Measurements from ENCODE around the gene MASP1. TPM values are rescaled to one million over a fixed set of nuclear protein-coding genes. Genes with fewer than 3 reads are reported as not detected.

Gene MASP1
- total and polyA plus RNA-seq, 4 donors, result 0.31 to 8.3 (median 0.59) TPM

DNA sequence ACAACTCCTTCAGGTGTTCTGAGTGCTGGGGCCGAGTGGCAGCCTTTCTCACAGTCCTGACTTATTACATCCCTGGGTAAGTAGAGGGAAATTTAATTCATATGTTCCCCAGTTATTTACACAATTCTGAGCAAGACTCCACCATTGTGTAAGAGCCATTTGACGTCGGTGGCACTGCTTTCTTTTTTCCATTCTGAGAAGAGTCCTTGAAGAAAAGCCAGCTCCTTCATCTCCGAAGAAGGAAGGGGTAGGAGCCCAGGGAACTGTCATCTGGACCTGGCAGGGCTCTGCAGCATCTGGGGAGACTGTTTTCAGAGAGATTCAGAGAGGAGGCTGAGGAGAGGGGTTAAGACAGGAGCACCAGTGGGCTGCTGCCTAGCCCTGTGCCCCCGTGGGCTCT lies 22.6 kb upstream of the MASP1 start:
- no peak for DNase-seq
- no peaks in the 10 kb centered on the region for H3K36me3 ChIP-seq (ENCODE audit: control insufficient read depth in 4 of 4, insufficient read depth in 4 of 4, low read length in 4 of 4)
- peaks cover 0 to 3% (median 2%) of the 10 kb centered on the region in 3 donors for H3K27me3 ChIP-seq (ENCODE audit: control insufficient read depth in 3 of 3, insufficient read depth in 3 of 3, low read length in 2 of 3)
- H3K27ac ChIP-seq (ENCODE audit: low read depth in 1 of 2, low read length in 1 of 2), result no peak overlapping the region
- no peak for ATAC-seq (ENCODE audit: insufficient read depth, low FRiP score)
- H3K4me1 ChIP-seq (ENCODE audit: control insufficient read depth in 5 of 5, insufficient read depth in 5 of 5, low read length in 5 of 5), result peaks cover 0 to 3% (median 0%) of the 10 kb centered on the region in 5 donors
- no peak overlapping the region for H3K4me3 ChIP-seq
- H3K9me3 ChIP-seq (ENCODE audit: control insufficient read depth in 4 of 4, insufficient read depth in 3 of 4, low read length in 3 of 4), result no peaks in the 10 kb centered on the region
- TF ChIP-seq, protein P1, sequence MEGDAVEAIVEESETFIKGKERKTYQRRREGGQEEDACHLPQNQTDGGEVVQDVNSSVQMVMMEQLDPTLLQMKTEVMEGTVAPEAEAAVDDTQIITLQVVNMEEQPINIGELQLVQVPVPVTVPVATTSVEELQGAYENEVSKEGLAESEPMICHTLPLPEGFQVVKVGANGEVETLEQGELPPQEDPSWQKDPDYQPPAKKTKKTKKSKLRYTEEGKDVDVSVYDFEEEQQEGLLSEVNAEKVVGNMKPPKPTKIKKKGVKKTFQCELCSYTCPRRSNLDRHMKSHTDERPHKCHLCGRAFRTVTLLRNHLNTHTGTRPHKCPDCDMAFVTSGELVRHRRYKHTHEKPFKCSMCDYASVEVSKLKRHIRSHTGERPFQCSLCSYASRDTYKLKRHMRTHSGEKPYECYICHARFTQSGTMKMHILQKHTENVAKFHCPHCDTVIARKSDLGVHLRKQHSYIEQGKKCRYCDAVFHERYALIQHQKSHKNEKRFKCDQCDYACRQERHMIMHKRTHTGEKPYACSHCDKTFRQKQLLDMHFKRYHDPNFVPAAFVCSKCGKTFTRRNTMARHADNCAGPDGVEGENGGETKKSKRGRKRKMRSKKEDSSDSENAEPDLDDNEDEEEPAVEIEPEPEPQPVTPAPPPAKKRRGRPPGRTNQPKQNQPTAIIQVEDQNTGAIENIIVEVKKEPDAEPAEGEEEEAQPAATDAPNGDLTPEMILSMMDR (IDR thresholded peaks at IDR 0.05; ENCODE audit: control extremely low read depth, extremely low read depth), result no peak
- 60 to 72% methylated on average over 5 of the region's 5 CpGs for WGBS, 2 donors
- no peak overlapping the region for H3K9ac ChIP-seq (ENCODE audit: insufficient read depth in 1 of 2, low read length in 2 of 2)

DNA sequence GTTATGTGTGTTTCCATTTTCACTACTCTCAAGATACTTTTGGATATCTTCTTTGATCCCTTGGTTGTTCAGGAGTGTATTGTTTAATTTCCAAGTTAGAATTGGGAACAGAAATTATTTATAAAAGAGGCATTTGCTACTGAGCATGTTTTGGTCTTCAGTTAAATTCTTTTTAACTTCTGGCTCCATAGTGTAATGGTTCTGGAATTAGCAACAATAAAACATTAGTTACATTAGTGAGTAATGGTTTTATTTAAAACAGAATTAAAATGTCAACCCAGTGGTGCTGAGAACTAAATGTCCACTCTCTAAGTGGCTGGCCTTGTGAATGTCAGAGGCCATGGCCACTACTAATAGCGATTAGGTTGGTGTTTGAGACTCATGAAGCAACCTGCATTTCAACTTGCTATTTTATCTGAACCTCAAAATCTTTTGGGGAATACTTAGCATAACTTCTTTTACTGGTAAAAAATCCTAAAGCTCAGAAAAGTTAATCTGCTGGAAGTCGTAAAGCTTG lies 19.5 kb upstream of the MASP1 start:
- H3K27ac ChIP-seq (ENCODE audit: low read depth in 1 of 2, low read length in 1 of 2), result no peak overlapping the region
- 97 to 99% methylated on average over 2 of the region's 2 CpGs for WGBS, 2 donors
- ATAC-seq (ENCODE audit: insufficient read depth, low FRiP score) (no peak), DNase-seq (no peak)
- no peaks in the 10 kb centered on the region for H3K36me3 ChIP-seq (ENCODE audit: control insufficient read depth in 4 of 4, insufficient read depth in 4 of 4, low read length in 4 of 4)
- H3K9ac ChIP-seq (ENCODE audit: insufficient read depth in 1 of 2, low read length in 2 of 2), result no peak overlapping the region
- TF ChIP-seq, protein P1 (IDR thresholded peaks at IDR 0.05; ENCODE audit: control extremely low read depth, extremely low read depth), result no peak
- H3K9me3 ChIP-seq (ENCODE audit: control insufficient read depth in 4 of 4, insufficient read depth in 3 of 4, low read length in 3 of 4), result no peaks in the 10 kb centered on the region
- peaks cover 0 to 3% (median 2%) of the 10 kb centered on the region in 3 donors for H3K27me3 ChIP-seq (ENCODE audit: control insufficient read depth in 3 of 3, insufficient read depth in 3 of 3, low read length in 2 of 3)
- no peak overlapping the region for H3K4me3 ChIP-seq
- no peaks in the 10 kb centered on the region for H3K4me1 ChIP-seq (ENCODE audit: control insufficient read depth in 5 of 5, insufficient read depth in 5 of 5, low read length in 5 of 5)

DNA sequence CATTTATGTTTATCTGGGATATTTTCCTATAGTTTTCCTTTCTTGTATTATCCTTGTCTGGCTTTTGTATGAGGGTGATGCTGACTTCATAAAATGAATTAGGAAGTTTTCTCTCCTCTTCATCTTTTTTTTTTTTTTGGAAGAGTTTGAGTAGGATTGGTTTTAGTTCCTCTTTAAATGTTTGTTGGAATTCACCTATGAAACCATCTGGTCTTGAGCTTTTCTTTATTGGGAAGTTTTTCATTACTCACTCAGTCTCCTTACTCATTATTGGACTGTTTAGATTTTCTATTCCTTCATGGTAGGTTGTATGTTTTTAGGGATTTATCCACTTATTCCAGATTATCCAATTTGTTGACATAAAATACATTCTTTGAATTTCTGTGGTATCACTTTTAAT lies 18.7 kb upstream of the MASP1 start:
- Histone ChIP-seq H3K36me3 (ENCODE audit: control insufficient read depth in 4 of 4, insufficient read depth in 4 of 4, low read length in 4 of 4) (no peaks in the 10 kb centered on the region), H3K9me3 (ENCODE audit: control insufficient read depth in 4 of 4, insufficient read depth in 3 of 4, low read length in 3 of 4) (no peaks in the 10 kb centered on the region), H3K9ac (ENCODE audit: insufficient read depth in 1 of 2, low read length in 2 of 2) (no peak overlapping the region), H3K4me3 (no peak overlapping the region), H3K27ac (ENCODE audit: low read depth in 1 of 2, low read length in 1 of 2) (no peak overlapping the region), H3K27me3 (ENCODE audit: control insufficient read depth in 3 of 3, insufficient read depth in 3 of 3, low read length in 2 of 3) (peaks cover 0 to 3% (median 2%) of the 10 kb centered on the region in 3 donors), H3K4me1 (ENCODE audit: control insufficient read depth in 5 of 5, insufficient read depth in 5 of 5, low read length in 5 of 5) (no peaks in the 10 kb centered on the region)
- ATAC-seq (ENCODE audit: insufficient read depth, low FRiP score) (no peak), DNase-seq (no peak)
- TF ChIP-seq, protein P1 (IDR thresholded peaks at IDR 0.05; ENCODE audit: control extremely low read depth, extremely low read depth), result no peak

DNA sequence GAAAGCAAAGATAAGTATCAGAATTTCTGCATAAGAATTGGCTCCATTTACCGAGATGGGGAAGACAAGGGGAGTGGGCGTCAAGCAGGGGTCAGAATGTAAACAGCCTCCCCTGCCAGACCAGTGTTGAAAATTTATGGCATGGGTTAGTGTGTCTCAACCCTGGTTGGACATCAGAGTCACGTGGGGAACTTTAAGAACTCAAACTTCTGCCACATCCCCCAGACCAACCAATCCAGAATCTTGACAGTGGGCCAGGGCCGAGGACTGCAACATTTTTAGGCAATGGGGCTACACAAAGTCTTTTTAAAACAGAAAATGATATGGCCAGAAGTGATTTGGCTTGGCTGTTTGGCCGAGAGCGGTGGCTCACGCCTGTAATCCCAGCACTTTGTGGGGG lies 14.3 kb upstream of the MASP1 start:
- H3K27me3 ChIP-seq (ENCODE audit: control insufficient read depth in 3 of 3, insufficient read depth in 3 of 3, low read length in 2 of 3), result no peaks in the 10 kb centered on the region
- no peak for ATAC-seq (ENCODE audit: insufficient read depth, low FRiP score)
- H3K4me1 ChIP-seq (ENCODE audit: control insufficient read depth in 5 of 5, insufficient read depth in 5 of 5, low read length in 5 of 5), result no peaks in the 10 kb centered on the region
- DNase-seq, result no peak
- 81 to 86% methylated on average over 7 of the region's 7 CpGs for WGBS, 2 donors
- TF ChIP-seq, protein P1 (IDR thresholded peaks at IDR 0.05; ENCODE audit: control extremely low read depth, extremely low read depth), result no peak
- no peak overlapping the region for H3K27ac ChIP-seq (ENCODE audit: low read depth in 1 of 2, low read length in 1 of 2)
- no peaks in the 10 kb centered on the region for H3K9me3 ChIP-seq (ENCODE audit: control insufficient read depth in 4 of 4, insufficient read depth in 3 of 4, low read length in 3 of 4)
- H3K9ac ChIP-seq (ENCODE audit: insufficient read depth in 1 of 2, low read length in 2 of 2), result no peak overlapping the region
- H3K36me3 ChIP-seq (ENCODE audit: control insufficient read depth in 4 of 4, insufficient read depth in 4 of 4, low read length in 4 of 4), result no peaks in the 10 kb centered on the region
- no peak overlapping the region for H3K4me3 ChIP-seq

All from lung (tissue), 12 donors.